DOHH2 (cell line): Measurements from ENCODE around the gene ZNF860.

Experiments
- EZH2phosphoT487 ChIP-seq: fragments of 200-600 bp; sonication (generic); IDR thresholded peaks from 2 replicates; pipeline ENCODE4 v1.6.1; 2017; ENCODE audit warnings: borderline replicate concordance, mild to moderate bottlenecking, antibody characterized with exemption, low read length, moderate library complexity, mixed read lengths
- TF ChIP-seq, protein P1 (sequence below): fragments of 200-600 bp; sonication (generic); IDR thresholded peaks from one replicate; pipeline ENCODE4 v1.5.1; 2014; ENCODE audit warnings: antibody characterized with exemption, mild to moderate bottlenecking, low read depth, low read length; ENCODE audit not compliant: poor library complexity, severe bottlenecking

- TF ChIP-seq, protein P1, sequence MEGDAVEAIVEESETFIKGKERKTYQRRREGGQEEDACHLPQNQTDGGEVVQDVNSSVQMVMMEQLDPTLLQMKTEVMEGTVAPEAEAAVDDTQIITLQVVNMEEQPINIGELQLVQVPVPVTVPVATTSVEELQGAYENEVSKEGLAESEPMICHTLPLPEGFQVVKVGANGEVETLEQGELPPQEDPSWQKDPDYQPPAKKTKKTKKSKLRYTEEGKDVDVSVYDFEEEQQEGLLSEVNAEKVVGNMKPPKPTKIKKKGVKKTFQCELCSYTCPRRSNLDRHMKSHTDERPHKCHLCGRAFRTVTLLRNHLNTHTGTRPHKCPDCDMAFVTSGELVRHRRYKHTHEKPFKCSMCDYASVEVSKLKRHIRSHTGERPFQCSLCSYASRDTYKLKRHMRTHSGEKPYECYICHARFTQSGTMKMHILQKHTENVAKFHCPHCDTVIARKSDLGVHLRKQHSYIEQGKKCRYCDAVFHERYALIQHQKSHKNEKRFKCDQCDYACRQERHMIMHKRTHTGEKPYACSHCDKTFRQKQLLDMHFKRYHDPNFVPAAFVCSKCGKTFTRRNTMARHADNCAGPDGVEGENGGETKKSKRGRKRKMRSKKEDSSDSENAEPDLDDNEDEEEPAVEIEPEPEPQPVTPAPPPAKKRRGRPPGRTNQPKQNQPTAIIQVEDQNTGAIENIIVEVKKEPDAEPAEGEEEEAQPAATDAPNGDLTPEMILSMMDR: no peak
- no peak for TF ChIP-seq EZH2phosphoT487
Observed at GRCh38 chr3:31967592-31967991, 14.0 kb upstream of the ZNF860 start.
